HEK293 (cell line): ENCODE measurements around the gene SLC4A1.

Source experiments
- CTCF ChIA-PET: fragments of 350-600 bp; formaldehyde crosslinking; extraction: SDS; loops from one replicate; lab custom pipeline; 2021; ENCODE audit warnings: antibody characterized with exemption; lab: Yijun Ruan, JAX
- POLR2A ChIA-PET: fragments of 300-600 bp; formaldehyde crosslinking; extraction: SDS; loops from one replicate; lab custom pipeline; 2020; ENCODE audit warnings: antibody characterized with exemption, inconsistent platforms; lab: Yijun Ruan, JAX
- H3K27ac ChIP-seq: fragments of 200-500 bp; sonication (Bioruptor generic); 2 replicates; pipeline ENCODE4 v1.5.1; 2014; ENCODE audit warnings: low read depth, low read length, control low read depth, inconsistent platforms; ENCODE audit errors: extremely low read depth
- H3K36me3 ChIP-seq, 2 experiments: fragments of 200-500 bp in 1 of 2; sonication (Bioruptor generic) in 1 of 2; 1 replicate in 1 of 2; 2 replicates in 1 of 2; pipeline ENCODE4 v1.5.1; 2014 to 2017; ENCODE audit warnings: inconsistent platforms in 2 of 2, low read length in 2 of 2; ENCODE audit not compliant: control insufficient read depth in 2 of 2, insufficient read depth in 1 of 2
- H3K4me1 ChIP-seq: fragments of 200-500 bp; sonication (Bioruptor generic); 2 replicates; pipeline ENCODE4 v1.5.1; 2014; ENCODE audit warnings: mild to moderate bottlenecking, low read length, inconsistent platforms; ENCODE audit not compliant: control insufficient read depth, insufficient read depth
- H3K4me3 ChIP-seq: 2 replicates; pipeline ENCODE4 v1.5.1; 2011; ENCODE audit warnings: low read depth, mild to moderate bottlenecking, control low read depth, low read length, moderate library complexity
- H3K9me3 ChIP-seq: fragments of 200-500 bp; sonication (Bioruptor generic); 2 replicates; pipeline ENCODE4 v1.5.1; 2014; ENCODE audit warnings: low read depth, low read length, inconsistent platforms; ENCODE audit not compliant: control insufficient read depth, insufficient read depth
- GLIS1 ChIP-seq: fragments of 450-650 bp; formaldehyde crosslinking; IDR thresholded peaks from 2 replicates; pipeline ENCODE4 v1.5.1; 2016; ENCODE audit warnings: missing biosample characterization, missing genetic modification characterization
- HOXD13 ChIP-seq: sonication (generic); formaldehyde crosslinking; IDR thresholded peaks from 2 replicates; pipeline ENCODE4 v1.8.0; 2022; ENCODE audit warnings: missing genetic modification reagents, borderline replicate concordance
- MYNN ChIP-seq: fragments of 450-650 bp; formaldehyde crosslinking; IDR thresholded peaks from 2 replicates; pipeline ENCODE4 v1.5.1; 2016; ENCODE audit warnings: missing biosample characterization, missing genetic modification characterization, borderline replicate concordance
- SP2 ChIP-seq: fragments of 450-650 bp; formaldehyde crosslinking; IDR thresholded peaks from 2 replicates; pipeline ENCODE4 v1.5.1; 2016; ENCODE audit warnings: missing biosample characterization, missing genetic modification characterization
- TRIM28 ChIP-seq: IDR thresholded peaks from 2 replicates; pipeline ENCODE4 v1.6.1; 2011; ENCODE audit warnings: low read length, control low read depth, borderline replicate concordance
- WT1 ChIP-seq: fragments of 450-650 bp; formaldehyde crosslinking; IDR thresholded peaks from 2 replicates; pipeline ENCODE4 v1.5.1; 2016; ENCODE audit warnings: missing biosample characterization, missing genetic modification characterization
- ZBTB1 ChIP-seq: fragments of 450-650 bp; formaldehyde crosslinking; IDR thresholded peaks from 2 replicates; pipeline ENCODE4 v1.5.1; 2016; ENCODE audit warnings: missing biosample characterization, missing genetic modification characterization
- ZBTB20 ChIP-seq: fragments of 450-650 bp; formaldehyde crosslinking; IDR thresholded peaks from 2 replicates; pipeline ENCODE4 v1.5.1; 2016; ENCODE audit warnings: missing biosample characterization, missing genetic modification characterization
- ZFHX2 ChIP-seq: fragments of 450-650 bp; formaldehyde crosslinking; conservative IDR thresholded peaks from 2 replicates; pipeline ENCODE4 v1.5.1; 2016; ENCODE audit warnings: missing biosample characterization, missing genetic modification characterization
- ZNF335 ChIP-seq: fragments of 450-650 bp; formaldehyde crosslinking; conservative IDR thresholded peaks from 2 replicates; pipeline ENCODE4 v1.5.1; 2016; ENCODE audit warnings: missing biosample characterization, missing genetic modification characterization
- ZNF354C ChIP-seq: fragments of 450-650 bp; formaldehyde crosslinking; IDR thresholded peaks from 2 replicates; pipeline ENCODE4 v1.5.1; 2016; ENCODE audit warnings: missing biosample characterization, missing genetic modification characterization, low read depth, borderline replicate concordance
- ZNF426 ChIP-seq: fragments of 450-650 bp; formaldehyde crosslinking; IDR thresholded peaks from 2 replicates; pipeline ENCODE4 v1.5.1; 2017; ENCODE audit warnings: missing biosample characterization, missing genetic modification characterization, mild to moderate bottlenecking, inconsistent platforms, moderate library complexity
- ZNF48 ChIP-seq: fragments of 450-650 bp; formaldehyde crosslinking; IDR thresholded peaks from 2 replicates; pipeline ENCODE4 v1.5.1; 2016; ENCODE audit warnings: missing biosample characterization, missing genetic modification characterization
- ZNF596 ChIP-seq: fragments of 450-650 bp; IDR thresholded peaks from 2 replicates; pipeline ENCODE4 v1.5.0; 2018; ENCODE audit warnings: missing biosample characterization, mild to moderate bottlenecking, missing genetic modification characterization, moderate library complexity
- ZNF600 ChIP-seq: fragments of 450-650 bp; formaldehyde crosslinking; IDR thresholded peaks from 2 replicates; pipeline ENCODE4 v1.5.1; 2016; ENCODE audit warnings: missing biosample characterization, missing genetic modification characterization
- ZNF660 ChIP-seq: fragments of 450-650 bp; IDR thresholded peaks from 2 replicates; pipeline ENCODE4 v1.5.1; 2018; ENCODE audit warnings: missing biosample characterization, mild to moderate bottlenecking, missing genetic modification characterization
- ZNF701 ChIP-seq: fragments of 450-650 bp; formaldehyde crosslinking; IDR thresholded peaks from 2 replicates; pipeline ENCODE4 v1.5.1; 2016; ENCODE audit warnings: missing biosample characterization, missing genetic modification characterization
- ZSCAN30 ChIP-seq: fragments of 450-650 bp; IDR thresholded peaks from 2 replicates; pipeline ENCODE4 v1.5.1; 2018; ENCODE audit warnings: missing biosample characterization, mild to moderate bottlenecking, missing genetic modification characterization, moderate library complexity
- TF ChIP-seq, protein P1 (sequence below): fragments of 450-650 bp; formaldehyde crosslinking; IDR thresholded peaks from 2 replicates; pipeline ENCODE4 v1.5.1; 2017; ENCODE audit warnings: missing biosample characterization, missing genetic modification characterization
- TF ChIP-seq, protein P2 (sequence below): fragments of 450-650 bp; formaldehyde crosslinking; optimal IDR thresholded peaks from 2 replicates; pipeline ENCODE3; 2016; ENCODE audit warnings: missing biosample characterization, mild to moderate bottlenecking, missing genetic modification characterization
- TF ChIP-seq, protein P3 (sequence below): fragments of 450-650 bp; formaldehyde crosslinking; IDR thresholded peaks from 2 replicates; pipeline ENCODE4 v1.5.1; 2016; ENCODE audit warnings: missing biosample characterization, missing genetic modification characterization
- TF ChIP-seq, protein P4 (sequence below): fragments of 450-650 bp; IDR thresholded peaks from 2 replicates; pipeline ENCODE4 v1.5.1; 2018; ENCODE audit warnings: missing biosample characterization, missing genetic modification characterization
- TF ChIP-seq, protein P5 (sequence below): fragments of 450-650 bp; formaldehyde crosslinking; IDR thresholded peaks from 2 replicates; pipeline ENCODE4 v1.5.1; 2016; ENCODE audit warnings: missing biosample characterization, missing genetic modification characterization
- TF ChIP-seq, protein P6 (sequence below): fragments of 450-650 bp; formaldehyde crosslinking; IDR thresholded peaks from 2 replicates; pipeline ENCODE4 v1.5.1; 2016; ENCODE audit warnings: missing biosample characterization, missing genetic modification characterization

The SLC4A1 gene

DNA sequence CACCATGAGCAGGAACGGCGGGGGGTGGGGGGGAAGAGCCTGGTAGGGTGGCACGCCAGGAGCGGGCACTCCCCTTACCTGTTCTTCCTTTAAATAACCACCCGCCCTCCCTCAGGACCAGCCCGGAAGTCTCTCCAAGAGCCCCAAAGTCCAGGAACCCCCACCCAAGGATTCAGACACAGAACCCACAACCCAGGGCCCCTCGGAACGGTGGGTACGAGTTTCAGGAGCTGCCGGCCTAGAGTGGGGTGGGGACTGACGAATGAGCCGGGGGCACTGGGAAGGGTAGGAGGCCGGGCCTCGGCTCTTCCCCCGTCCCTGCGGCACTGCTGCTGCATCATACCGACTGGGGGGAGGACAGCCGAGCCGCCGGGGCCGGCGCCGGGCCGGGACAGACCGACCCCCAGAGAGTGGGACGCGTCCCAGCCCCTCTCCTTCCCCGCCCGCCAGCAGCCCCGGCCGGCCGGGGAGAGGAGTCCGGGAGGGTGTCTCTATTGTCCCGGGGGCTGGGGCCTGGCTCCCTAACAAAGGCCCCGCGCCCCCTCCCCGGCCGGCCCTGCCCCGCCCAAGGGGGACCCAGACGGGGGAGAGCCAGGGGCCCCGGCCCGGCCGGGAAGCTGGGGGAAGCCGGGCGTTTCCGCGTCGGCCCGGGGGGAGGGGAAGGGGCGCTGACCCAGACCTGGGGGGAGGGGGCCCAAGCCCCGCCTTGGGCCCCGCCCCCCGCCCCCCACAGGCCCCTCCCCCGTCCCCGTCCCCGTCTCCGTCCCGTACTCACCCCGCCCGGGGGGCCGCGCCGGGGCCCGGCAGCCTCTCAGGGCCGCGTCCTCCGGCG, 69.0 kb downstream of the SLC4A1 start:
- Histone ChIP-seq H3K36me3 (peaks cover 8 to 40% of the 10 kb centered on the region in 2 experiments; a peak in 2 of 3 replicates), H3K4me1 (peaks cover 5% of the 10 kb centered on the region), H3K4me3 (peak overlapping the region; percentile 72), H3K9me3 (no peaks in the 10 kb centered on the region), H3K27ac (peak overlapping the region; percentile 88)
- POLR2A ChIA-PET, result interaction anchor here (0.6 to 4.9 kb wide), 11 partner anchors 10 to 116 kb away, joined by 3 to 46 read pairs (median 4); partner anchors contain the start of genes HDAC5, RUNDC3A and TMUB2
- CTCF ChIA-PET, result interaction anchor here (0.6 to 2.1 kb wide), 4 partner anchors 13 to 151 kb away, joined by 4 to 8 read pairs (median 5); partner anchors contain the start of gene TMUB2
- no peak for TF ChIP-seq TRIM28
- no peak for TF ChIP-seq ZNF701 (tag by site-specific recombination)
- TF ChIP-seq ZBTB20 (tag by site-specific recombination), result peak; percentile 52; the same call in 1 of the 2 replicates
- TF ChIP-seq, protein P1, sequence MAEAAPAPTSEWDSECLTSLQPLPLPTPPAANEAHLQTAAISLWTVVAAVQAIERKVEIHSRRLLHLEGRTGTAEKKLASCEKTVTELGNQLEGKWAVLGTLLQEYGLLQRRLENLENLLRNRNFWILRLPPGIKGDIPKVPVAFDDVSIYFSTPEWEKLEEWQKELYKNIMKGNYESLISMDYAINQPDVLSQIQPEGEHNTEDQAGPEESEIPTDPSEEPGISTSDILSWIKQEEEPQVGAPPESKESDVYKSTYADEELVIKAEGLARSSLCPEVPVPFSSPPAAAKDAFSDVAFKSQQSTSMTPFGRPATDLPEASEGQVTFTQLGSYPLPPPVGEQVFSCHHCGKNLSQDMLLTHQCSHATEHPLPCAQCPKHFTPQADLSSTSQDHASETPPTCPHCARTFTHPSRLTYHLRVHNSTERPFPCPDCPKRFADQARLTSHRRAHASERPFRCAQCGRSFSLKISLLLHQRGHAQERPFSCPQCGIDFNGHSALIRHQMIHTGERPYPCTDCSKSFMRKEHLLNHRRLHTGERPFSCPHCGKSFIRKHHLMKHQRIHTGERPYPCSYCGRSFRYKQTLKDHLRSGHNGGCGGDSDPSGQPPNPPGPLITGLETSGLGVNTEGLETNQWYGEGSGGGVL (tag by site-specific recombination), result peak; percentile 54; the same call in 1 of the 2 replicates
- TF ChIP-seq, protein P2, sequence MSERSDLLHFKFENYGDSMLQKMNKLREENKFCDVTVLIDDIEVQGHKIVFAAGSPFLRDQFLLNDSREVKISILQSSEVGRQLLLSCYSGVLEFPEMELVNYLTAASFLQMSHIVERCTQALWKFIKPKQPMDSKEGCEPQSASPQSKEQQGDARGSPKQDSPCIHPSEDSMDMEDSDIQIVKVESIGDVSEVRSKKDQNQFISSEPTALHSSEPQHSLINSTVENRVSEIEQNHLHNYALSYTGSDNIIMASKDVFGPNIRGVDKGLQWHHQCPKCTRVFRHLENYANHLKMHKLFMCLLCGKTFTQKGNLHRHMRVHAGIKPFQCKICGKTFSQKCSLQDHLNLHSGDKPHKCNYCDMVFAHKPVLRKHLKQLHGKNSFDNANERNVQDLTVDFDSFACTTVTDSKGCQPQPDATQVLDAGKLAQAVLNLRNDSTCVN (tag by site-specific recombination), result peak; percentile 22
- TF ChIP-seq, protein P3, sequence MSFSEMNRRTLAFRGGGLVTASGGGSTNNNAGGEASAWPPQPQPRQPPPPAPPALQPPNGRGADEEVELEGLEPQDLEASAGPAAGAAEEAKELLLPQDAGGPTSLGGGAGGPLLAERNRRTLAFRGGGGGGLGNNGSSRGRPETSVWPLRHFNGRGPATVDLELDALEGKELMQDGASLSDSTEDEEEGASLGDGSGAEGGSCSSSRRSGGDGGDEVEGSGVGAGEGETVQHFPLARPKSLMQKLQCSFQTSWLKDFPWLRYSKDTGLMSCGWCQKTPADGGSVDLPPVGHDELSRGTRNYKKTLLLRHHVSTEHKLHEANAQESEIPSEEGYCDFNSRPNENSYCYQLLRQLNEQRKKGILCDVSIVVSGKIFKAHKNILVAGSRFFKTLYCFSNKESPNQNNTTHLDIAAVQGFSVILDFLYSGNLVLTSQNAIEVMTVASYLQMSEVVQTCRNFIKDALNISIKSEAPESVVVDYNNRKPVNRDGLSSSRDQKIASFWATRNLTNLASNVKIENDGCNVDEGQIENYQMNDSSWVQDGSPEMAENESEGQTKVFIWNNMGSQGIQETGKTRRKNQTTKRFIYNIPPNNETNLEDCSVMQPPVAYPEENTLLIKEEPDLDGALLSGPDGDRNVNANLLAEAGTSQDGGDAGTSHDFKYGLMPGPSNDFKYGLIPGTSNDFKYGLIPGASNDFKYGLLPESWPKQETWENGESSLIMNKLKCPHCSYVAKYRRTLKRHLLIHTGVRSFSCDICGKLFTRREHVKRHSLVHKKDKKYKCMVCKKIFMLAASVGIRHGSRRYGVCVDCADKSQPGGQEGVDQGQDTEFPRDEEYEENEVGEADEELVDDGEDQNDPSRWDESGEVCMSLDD (tag by site-specific recombination), result peak; percentile 26; the same call in 1 of the 2 replicates
- TF ChIP-seq ZBTB1 (tag by site-specific recombination), result no peak
- TF ChIP-seq, protein P4, sequence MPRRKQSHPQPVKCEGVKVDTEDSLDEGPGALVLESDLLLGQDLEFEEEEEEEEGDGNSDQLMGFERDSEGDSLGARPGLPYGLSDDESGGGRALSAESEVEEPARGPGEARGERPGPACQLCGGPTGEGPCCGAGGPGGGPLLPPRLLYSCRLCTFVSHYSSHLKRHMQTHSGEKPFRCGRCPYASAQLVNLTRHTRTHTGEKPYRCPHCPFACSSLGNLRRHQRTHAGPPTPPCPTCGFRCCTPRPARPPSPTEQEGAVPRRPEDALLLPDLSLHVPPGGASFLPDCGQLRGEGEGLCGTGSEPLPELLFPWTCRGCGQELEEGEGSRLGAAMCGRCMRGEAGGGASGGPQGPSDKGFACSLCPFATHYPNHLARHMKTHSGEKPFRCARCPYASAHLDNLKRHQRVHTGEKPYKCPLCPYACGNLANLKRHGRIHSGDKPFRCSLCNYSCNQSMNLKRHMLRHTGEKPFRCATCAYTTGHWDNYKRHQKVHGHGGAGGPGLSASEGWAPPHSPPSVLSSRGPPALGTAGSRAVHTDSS (tag by site-specific recombination), result no peak
- no peak for TF ChIP-seq ZNF48
- TF ChIP-seq, protein P5, sequence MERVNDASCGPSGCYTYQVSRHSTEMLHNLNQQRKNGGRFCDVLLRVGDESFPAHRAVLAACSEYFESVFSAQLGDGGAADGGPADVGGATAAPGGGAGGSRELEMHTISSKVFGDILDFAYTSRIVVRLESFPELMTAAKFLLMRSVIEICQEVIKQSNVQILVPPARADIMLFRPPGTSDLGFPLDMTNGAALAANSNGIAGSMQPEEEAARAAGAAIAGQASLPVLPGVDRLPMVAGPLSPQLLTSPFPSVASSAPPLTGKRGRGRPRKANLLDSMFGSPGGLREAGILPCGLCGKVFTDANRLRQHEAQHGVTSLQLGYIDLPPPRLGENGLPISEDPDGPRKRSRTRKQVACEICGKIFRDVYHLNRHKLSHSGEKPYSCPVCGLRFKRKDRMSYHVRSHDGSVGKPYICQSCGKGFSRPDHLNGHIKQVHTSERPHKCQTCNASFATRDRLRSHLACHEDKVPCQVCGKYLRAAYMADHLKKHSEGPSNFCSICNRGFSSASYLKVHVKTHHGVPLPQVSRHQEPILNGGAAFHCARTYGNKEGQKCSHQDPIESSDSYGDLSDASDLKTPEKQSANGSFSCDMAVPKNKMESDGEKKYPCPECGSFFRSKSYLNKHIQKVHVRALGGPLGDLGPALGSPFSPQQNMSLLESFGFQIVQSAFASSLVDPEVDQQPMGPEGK, result peak; percentile 72
- TF ChIP-seq ZFHX2 (tag by site-specific recombination), result 0 out of 2 replicates have a peak, but pooled peaks have one; percentile 12
- no peak for TF ChIP-seq ZNF660
- TF ChIP-seq HOXD13, result no peak
- TF ChIP-seq SP2 (tag by site-specific recombination), result peak; percentile 44
- TF ChIP-seq ZNF335 (tag by site-specific recombination), result peak; percentile 31; the same call in 1 of the 2 replicates
- TF ChIP-seq ZNF596 (tag by site-specific recombination), result no peak
- no peak for TF ChIP-seq MYNN (tag by site-specific recombination)
- TF ChIP-seq ZNF600 (tag by site-specific recombination), result 0 out of 2 replicates have a peak, but pooled peaks have one; percentile 18
- TF ChIP-seq ZNF354C, result no peak
- no peak for TF ChIP-seq ZNF426 (tag by site-specific recombination)
- no peak for TF ChIP-seq ZSCAN30
- TF ChIP-seq, protein P6, sequence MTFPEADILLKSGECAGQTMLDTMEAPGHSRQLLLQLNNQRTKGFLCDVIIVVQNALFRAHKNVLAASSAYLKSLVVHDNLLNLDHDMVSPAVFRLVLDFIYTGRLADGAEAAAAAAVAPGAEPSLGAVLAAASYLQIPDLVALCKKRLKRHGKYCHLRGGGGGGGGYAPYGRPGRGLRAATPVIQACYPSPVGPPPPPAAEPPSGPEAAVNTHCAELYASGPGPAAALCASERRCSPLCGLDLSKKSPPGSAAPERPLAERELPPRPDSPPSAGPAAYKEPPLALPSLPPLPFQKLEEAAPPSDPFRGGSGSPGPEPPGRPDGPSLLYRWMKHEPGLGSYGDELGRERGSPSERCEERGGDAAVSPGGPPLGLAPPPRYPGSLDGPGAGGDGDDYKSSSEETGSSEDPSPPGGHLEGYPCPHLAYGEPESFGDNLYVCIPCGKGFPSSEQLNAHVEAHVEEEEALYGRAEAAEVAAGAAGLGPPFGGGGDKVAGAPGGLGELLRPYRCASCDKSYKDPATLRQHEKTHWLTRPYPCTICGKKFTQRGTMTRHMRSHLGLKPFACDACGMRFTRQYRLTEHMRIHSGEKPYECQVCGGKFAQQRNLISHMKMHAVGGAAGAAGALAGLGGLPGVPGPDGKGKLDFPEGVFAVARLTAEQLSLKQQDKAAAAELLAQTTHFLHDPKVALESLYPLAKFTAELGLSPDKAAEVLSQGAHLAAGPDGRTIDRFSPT, result peak; percentile 86
- TF ChIP-seq WT1 (tag by site-specific recombination), result no peak
- TF ChIP-seq GLIS1 (tag by site-specific recombination), result peak; percentile 58
